ENCODE results near the gene STOML1.

Gene STOML1

GRCh38 chr15:74006774-74007639 lies 14.9 kb upstream of the STOML1 start:
- TF ChIP-seq POLR2A (IDR thresholded peaks at IDR 0.05; ENCODE audit: low read depth, low read length): no peak
- FAIRE-seq (no peak), DNase-seq (ENCODE audit: insufficient read length, low spot score) (no peak)

GRCh38 chr15:73997986-73998385 lies 5.9 kb upstream of the STOML1 start:
- FAIRE-seq (no peak), DNase-seq (ENCODE audit: insufficient read length, low spot score) (no peak)
- TF ChIP-seq POLR2A (IDR thresholded peaks at IDR 0.05; ENCODE audit: low read depth, low read length): no peak

DNA sequence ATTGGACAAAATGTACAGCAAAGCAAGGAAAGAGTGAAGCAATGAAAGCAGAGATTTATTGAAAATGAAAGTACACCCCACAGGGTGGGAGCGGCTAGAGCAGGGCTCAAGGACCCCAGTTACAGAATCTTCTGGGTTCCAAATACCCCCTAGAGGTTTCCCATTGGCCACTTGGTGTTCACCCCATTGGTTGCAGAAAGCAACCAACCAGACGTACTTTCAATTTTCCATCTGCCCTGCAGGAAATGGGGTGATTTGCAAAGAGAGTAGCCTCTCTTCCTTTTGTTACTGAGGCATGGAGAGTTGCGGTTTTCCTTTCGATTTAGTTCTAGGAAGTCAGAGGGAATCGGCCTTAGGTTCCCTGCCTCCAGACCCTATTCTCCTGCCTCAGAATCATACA lies 4.8 kb upstream of the STOML1 start:
- FAIRE-seq (no peak), DNase-seq (ENCODE audit: insufficient read length, low spot score) (no peak)
- TF ChIP-seq POLR2A (IDR thresholded peaks at IDR 0.05; ENCODE audit: low read depth, low read length): no peak

DNA sequence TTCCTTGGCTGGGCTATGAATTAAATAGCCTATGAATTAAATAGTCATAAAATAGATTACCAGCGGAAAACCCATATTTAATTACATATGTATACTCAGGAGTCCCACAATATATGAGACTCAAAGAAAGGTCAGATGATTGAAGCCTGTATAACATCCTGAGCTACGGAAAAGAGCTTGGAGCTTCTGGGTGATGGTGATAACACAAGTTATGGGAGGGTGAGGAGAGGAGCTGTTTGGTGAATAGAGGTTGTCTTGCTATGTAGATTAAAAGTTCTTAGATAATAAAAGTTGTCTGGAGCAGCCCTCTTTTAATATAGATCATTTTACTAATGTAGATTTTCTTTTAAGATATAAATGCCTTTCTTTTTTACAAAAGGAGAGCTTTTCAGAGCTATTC lies 4.2 kb upstream of the STOML1 start:
- TF ChIP-seq POLR2A (IDR thresholded peaks at IDR 0.05; ENCODE audit: low read depth, low read length): no peak
- FAIRE-seq (no peak), DNase-seq (ENCODE audit: insufficient read length, low spot score) (no peak)

- FAIRE-seq: no peak
- DNase-seq (ENCODE audit: insufficient read length, low spot score): no peak
- TF ChIP-seq POLR2A (IDR thresholded peaks at IDR 0.05; ENCODE audit: low read depth, low read length): no peak
Observed at GRCh38 chr15:73994912-73995622, 3.0 kb upstream of the STOML1 start.

GRCh38 chr15:73994413-73994883 lies 2.4 kb upstream of the STOML1 start, which contains the start of gene PML:
PML (plus strand) TSS chr15:73994716; CDS start chr15:73994813, 97 bp downstream.
- FAIRE-seq (no peak), DNase-seq (ENCODE audit: insufficient read length, low spot score) (peak; percentile 47)
- TF ChIP-seq POLR2A (IDR thresholded peaks at IDR 0.05; ENCODE audit: low read depth, low read length): peak; percentile 85

DNA sequence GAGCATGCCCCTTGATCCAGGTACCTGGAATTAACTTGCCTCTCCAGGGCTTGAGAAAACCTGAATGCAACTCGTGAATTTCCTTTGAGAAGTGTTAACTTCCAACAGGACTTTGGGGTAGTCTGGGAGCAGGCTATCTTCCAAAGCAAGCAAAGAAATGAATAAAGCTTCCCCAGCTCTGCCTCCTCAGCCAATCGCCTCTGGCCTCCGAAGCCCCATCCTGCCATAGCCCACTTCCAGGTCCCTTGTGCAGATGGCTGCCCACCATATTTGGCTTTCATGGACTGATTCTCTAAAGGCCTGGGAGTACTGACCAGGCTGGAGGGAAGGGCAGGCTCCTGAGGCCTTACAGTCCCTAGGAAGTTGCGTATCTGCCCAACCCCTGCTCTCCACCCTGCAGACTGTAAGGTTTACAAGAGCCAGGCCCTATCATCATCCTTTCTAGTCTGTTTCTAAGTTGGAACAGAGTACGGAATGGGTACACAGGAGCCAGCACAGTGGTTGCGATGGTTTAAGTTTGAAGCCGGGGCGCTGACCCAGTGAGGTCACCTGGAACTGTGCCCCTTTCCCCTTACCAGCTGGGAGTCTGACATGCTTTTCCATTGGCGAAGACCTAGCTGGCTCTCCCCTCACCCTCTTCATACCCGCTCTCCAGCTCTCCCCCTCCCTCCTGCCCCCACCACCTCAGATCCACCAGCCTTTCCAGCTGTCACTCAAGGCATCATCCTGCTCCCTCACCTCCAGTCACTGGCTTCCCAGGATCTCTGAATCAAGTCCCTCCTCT lies 1.3 kb upstream of the STOML1 start:
- FAIRE-seq (no peak), DNase-seq (ENCODE audit: insufficient read length, low spot score) (no peak)
- no peak for TF ChIP-seq POLR2A (IDR thresholded peaks at IDR 0.05; ENCODE audit: low read depth, low read length)

- FAIRE-seq (no peak), DNase-seq (ENCODE audit: insufficient read length, low spot score) (no peak)
- no peak for TF ChIP-seq POLR2A (IDR thresholded peaks at IDR 0.05; ENCODE audit: low read depth, low read length)
Observed at GRCh38 chr15:73992594-73992898, 451 bp upstream of the STOML1 start.

DNA sequence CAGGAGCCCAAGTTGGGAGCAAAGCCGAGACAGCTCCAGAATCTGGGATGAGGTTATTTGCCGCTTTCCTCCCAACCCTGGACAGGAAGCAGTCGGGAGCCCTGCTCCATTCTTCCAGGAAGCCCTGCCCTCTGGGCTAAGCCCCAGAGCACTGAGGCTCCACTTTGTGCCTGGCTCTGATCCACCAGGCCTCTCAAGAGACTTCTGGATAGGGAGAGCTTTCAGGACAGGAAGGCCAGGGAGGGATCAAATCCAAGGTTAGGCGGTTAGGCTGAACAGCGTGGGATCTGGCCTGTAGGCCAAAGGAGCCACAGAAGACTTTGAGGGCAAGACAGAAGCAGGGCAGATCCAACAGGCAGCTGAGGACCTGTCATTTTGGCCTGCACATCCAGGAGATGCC lies 835 bp downstream of the STOML1 start:
- no peak for TF ChIP-seq POLR2A (IDR thresholded peaks at IDR 0.05; ENCODE audit: low read depth, low read length)
- DNase-seq (ENCODE audit: insufficient read length, low spot score) (no peak), FAIRE-seq (no peak)

DNA sequence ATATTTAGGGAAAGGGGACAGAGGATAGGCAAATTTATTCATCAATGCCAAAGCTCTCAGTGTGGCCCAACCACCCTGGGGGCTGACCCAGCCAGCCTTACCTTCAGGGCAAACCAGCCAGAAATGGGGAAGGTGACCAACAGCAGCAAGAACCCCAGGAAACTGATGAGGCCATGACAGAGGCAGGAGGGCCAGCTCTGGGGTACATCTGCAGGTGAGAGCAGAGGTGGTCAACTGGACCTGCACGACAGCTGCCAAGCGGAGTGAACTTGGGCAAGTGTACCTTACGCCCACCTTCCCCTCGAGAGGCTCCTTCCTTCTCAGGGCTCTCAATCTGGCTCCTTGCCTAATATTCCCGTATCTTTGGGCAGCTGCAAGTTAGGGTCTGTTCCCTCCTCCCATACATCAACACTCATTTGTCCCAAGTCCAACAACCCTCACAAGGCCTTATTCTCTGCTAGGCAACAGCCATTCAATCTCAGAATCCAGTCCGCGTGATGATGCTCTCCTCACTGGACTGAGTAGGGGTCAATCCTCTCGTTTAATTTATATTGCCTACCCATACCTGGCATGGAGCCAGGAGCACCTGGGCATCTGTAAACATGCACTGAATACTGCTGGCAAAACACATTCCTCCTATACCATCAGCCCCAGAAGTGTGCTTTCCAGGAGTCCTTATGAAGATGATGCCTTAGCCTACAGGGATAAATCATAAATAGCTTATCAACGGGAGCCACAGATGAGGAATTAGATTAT lies 1.7 kb downstream of the STOML1 start:
- DNase-seq (ENCODE audit: insufficient read length, low spot score): no peak
- no peak for FAIRE-seq
- TF ChIP-seq POLR2A (IDR thresholded peaks at IDR 0.05; ENCODE audit: low read depth, low read length): no peak

- no peak for TF ChIP-seq POLR2A (IDR thresholded peaks at IDR 0.05; ENCODE audit: low read depth, low read length)
- DNase-seq (ENCODE audit: insufficient read length, low spot score) (no peak), FAIRE-seq (no peak)
Observed at GRCh38 chr15:73989001-73989798, 2.9 kb downstream of the STOML1 start.

- no peak for DNase-seq (ENCODE audit: insufficient read length, low spot score)
- FAIRE-seq: no peak
- TF ChIP-seq POLR2A (IDR thresholded peaks at IDR 0.05; ENCODE audit: low read depth, low read length): no peak
Observed at GRCh38 chr15:73988445-73988969, 3.6 kb downstream of the STOML1 start.
